Measurements from ENCODE around the gene SH3GLB1.

DNA sequence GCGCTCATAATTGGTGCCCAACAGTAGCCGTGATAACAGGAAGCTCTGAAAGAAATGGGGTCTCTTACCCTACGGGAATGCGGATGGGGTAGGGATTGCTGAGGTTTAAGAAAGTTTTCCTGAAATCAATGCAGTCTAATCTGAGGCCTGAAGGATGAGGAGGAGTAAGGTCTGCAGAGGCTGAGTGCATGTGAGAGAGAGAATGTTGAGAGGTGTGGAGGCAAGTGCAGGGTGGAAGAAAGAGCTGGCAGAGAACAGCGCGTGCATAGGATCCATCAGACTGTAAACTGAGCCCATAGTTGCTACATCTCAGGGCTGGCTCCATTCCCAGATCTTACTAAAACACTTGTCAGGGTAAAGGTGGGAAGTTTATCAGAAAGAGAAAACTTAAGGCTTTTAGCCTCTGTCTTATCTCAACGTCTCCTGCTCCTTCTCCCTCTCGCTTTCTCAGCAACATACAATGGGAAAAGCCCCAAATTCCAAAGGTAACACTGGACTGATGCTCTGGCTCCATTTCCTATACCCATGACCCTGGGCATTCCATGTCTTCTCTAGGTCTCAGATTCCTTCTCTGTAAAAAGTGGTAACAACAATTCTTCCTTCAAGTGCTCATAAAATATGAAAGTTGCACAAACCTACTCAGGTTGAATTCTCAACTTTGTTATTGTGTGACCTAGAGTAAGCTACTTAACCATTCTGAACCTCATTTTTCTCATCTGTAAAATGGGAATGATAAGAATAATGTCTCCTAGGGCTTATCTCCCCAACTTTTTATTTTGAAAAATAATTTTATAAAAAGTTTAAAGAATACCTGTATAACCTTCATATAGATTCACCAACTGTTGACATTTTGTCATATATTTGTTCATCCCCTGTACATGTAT, 75.2 kb downstream of the SH3GLB1 start:
- TF ChIP-seq, protein P1, sequence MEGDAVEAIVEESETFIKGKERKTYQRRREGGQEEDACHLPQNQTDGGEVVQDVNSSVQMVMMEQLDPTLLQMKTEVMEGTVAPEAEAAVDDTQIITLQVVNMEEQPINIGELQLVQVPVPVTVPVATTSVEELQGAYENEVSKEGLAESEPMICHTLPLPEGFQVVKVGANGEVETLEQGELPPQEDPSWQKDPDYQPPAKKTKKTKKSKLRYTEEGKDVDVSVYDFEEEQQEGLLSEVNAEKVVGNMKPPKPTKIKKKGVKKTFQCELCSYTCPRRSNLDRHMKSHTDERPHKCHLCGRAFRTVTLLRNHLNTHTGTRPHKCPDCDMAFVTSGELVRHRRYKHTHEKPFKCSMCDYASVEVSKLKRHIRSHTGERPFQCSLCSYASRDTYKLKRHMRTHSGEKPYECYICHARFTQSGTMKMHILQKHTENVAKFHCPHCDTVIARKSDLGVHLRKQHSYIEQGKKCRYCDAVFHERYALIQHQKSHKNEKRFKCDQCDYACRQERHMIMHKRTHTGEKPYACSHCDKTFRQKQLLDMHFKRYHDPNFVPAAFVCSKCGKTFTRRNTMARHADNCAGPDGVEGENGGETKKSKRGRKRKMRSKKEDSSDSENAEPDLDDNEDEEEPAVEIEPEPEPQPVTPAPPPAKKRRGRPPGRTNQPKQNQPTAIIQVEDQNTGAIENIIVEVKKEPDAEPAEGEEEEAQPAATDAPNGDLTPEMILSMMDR (IDR thresholded peaks at IDR 0.05), result no peak
- no peak for TF ChIP-seq POLR2A (IDR thresholded peaks at IDR 0.05)
- no peak for TF ChIP-seq POLR2AphosphoS5 (IDR thresholded peaks at IDR 0.05)
